Measurements from ENCODE around the gene RGS14.

RGS14 gene

DNA sequence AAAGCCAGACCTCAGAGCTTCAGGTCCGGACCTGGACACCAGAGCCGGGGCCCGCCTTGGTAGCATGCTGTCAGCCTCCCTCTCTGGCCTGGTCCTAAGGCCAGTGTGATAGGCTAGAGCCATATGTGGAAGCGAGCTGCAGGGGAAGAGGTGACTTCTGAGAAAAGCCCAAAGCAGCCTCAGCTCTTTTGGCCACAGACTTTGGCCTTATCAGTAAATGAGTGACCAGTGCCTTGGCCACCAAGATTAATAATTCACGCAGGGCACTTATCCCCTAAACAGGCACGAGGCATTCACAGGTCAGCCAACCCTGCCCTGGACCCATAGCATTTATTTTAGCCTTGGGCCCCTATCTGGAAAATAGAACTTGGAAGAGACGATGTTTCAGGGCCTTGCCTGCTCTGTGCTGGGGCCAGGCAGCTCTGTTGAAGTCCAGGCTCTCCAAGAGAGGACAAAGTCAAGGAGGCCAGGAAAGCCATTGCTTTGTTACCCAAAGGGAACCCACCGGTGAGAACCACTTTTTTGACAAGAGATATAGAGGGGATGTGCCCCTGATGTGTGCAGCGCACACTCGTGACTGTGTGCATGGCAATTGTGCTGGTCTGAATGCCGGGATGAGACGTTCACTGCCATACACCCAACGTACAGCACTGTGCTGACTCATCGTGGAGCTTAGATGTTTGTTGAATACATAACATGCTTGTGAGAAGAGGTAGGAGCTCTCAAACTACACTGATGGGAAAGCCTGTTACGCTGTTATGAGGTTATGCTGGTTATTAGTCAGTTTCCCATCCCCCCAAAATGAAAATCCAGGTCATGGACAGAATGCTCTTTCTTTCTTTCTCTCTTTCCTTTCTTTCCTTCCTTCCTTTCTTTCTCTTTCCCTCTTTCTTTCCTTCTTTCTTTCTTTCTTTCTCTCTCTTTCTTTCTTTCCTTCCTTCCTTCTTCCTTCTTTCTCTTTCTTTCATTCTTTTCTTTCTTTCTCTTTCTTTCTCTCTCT, 21.5 kb downstream of the RGS14 start:
- no peak for DNase-seq (ENCODE audit: low read depth, low spot score)

GRCh38 chr5:177380805-177381126, 23.0 kb downstream of the RGS14 start:
- DNase-seq (ENCODE audit: low read depth, low spot score): no peak

DNA sequence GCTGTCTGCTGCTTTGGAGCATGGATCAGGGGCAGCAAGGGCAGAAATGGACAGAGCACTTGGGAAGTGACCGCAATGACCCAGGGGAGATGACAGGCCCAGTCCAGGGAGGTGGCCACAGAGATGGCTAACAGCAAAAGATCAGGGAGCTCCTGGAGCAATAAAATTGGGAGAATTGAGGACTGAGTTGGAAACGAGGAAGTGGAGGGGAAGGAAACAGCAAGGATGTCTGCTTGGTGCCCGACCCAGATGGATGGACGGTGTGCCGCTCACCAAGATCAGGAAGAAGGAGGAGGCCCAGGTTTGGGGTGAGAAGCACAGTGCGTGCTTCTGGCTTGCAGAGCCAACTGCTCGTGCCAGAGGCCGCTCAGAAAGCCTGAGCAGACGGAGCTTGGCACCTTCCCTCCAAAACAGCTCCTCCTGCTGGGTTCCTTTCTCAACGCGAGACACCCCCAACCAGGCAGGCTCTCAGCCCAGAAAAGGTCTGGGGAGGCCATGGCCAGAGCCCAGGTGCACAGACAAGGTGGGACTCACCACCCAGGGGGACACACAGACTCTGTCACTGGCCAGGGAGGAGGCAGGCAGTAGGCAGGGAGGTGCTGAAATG, 24.8 kb downstream of the RGS14 start:
- no peak for DNase-seq (ENCODE audit: low read depth, low spot score)

DNA sequence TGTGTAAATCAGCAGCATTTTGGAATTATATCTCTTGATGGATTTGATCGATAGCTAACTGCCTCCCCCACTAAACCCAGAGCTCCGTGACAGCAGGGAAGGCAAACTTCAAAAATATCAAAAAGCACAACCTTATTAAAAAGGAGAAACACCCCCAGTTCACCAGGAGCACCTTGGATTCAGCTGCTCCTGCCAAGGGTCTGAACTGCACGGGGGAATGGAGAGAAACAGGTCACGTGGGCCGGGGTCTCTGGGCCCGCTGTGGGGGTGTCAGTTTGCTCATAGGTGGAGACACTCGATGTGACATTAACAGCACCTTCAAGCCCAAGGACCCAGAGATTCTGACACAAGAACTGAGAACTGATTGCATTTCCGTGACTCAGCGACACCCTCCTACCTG, 25.5 kb downstream of the RGS14 start:
- no peak for DNase-seq (ENCODE audit: low read depth, low spot score)

GRCh38 chr5:177384134-177384533, 26.4 kb downstream of the RGS14 start, which contains the start of gene SLC34A1:
Gene SLC34A1 (plus strand): TSS chr5:177384434. CDS start chr5:177385742, 1,308 bp downstream.
- DNase-seq (ENCODE audit: low read depth, low spot score): no peak

DNA sequence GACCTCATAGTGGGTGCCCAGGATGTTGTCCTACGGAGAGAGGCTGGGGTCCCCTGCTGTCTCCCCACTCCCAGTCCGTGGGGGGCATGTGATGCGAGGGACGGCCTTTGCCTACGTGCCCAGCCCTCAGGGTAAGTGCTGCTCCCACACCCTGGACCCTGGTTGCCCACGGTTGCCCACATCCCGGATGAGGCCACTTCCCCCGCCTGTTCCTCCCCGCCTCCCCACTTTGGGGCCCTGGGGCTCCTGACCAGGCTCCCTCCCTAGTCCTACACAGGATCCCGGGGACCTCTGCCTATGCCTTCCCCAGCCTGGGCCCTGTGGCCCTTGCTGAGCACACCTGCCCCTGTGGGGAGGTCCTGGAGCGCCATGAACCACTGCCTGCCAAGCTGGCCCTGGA, 28.0 kb downstream of the RGS14 start:
- DNase-seq (ENCODE audit: low read depth, low spot score): no peak

DNA sequence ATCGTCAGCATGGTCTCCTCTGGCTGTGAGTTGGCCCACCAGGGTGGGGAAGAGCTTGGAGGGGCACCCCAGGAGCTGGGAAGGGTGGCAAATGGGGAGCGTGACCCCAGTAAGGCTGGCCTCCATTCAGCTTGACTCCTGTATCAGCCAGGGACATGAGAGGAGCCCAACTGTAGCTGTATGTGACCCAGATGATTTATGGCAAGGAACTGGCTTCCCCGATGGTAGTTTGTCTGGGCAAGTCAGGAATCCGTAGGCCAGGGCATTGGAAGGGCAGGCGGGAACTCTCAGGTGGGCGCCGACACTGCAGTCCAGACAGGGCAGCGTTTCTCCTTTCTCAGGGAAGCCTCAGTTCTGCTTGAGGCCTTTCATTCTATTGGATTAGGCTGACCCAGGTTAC, 28.8 kb downstream of the RGS14 start:
- DNase-seq (ENCODE audit: low read depth, low spot score): no peak

- DNase-seq (ENCODE audit: low read depth, low spot score): no peak
These were observed 29.7 kb downstream of the RGS14 start for GRCh38 chr5:177387405-177387804.

GRCh38 chr5:177388521-177389052, 30.9 kb downstream of the RGS14 start:
- DNase-seq (ENCODE audit: low read depth, low spot score): no peak

DNA sequence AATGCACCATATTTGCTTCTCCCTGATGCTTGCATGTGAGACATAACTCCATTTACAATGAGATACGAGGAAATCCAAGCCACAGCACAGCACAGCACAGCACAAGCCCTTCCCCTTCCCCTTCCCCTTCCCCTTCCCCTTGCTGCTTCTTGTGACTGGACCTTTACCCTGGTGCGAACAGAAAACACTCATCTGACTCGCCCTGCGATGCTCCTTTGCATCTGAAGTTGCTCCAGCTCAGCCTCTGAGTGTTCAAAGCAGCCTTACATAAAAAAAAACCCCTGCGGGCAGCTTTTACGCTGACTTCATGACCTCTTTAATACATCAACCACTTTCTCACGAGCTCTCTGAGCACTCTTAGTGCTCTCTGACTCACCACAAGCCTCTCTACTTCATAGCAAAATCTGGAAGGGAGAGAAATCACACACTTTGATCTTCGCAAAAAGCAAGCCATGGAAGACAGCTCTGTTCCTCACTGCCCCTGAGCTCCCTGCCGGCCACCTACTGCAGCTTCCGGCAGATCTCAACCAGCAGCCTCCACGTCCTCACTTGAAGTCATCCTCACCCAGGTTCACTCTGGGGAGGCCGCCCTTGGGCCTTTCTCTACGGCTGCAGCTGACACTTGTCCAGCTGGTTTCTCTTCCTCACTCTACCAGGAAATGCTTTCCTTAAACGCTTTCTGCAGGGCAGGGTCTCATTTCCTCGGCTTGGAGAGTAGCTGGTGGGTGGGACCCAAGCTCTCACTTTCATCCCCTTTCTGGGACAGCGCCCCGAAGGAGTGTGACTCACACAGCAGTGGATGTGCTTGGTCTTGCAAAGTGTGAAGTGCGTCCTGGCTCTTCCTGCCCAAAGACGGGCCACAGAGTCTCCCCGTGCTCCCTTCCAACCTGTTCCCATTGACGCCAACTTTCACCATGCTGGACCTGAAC, 31.8 kb downstream of the RGS14 start:
- no peak for DNase-seq (ENCODE audit: low read depth, low spot score)

DNA sequence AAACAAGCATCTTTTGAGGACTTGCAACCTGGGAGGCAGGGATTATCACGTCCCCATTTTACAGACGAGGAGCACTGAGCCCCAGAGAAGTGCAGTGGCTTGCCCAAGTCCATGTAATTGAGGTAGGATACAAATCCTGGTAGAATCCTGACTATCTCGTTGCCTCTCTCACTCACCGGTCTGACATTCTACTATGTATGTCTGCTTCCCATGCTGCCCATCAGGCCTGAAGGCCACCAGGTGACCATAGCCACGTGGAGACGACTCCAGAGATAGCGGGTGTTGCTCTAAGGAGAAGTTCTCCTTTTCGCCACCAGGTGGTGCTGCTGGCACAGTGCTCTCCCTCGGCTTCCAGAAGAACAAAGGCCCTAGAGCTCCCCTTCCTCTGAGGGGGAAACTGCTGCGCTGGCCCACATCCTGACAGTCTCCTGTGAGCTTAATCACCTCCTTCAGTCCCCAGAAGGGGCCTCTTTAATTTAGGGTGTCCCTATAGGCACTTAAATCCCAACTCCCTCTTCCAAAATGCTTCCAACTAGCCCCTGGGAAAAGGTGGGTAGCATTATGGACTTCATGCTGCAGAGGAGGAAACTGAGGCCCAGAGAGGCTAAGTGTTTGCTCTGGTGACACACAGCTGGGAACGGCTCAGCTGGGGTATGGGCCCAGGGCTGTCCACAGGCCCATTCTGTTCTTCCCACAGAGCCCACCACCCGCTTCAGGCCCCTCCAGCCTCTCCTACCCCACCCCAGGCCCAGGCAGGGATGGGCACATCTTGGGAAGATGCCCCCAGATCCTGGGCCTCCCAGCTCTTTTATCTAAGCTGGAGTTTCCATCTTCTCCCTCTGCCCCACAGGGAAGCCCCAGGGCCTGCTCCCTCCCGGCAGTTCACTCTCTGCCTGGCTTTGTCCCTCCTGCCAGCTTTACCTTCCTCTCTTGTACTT, 32.9 kb downstream of the RGS14 start:
- no peak for DNase-seq (ENCODE audit: low read depth, low spot score)

DNA sequence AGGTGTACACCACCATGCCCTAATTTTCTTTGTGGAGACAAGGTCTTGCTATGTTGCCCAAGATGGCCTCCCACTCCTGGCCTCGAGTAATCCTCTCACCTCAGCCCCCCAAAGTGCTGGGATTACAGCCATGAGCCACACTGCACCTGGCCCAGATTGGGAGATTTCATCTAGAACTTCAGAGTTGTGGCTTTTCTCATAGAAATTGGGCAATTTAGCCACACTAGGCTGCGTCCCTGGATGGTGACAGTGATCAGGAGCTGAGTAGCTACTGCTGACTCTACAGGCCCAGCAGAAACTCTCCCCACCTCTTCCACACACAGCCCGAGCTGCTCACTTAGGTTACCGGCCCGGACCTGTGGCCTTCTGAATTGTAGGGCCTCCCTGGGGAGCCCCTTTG, 35.0 kb downstream of the RGS14 start:
- no peak for DNase-seq (ENCODE audit: low read depth, low spot score)

- DNase-seq (ENCODE audit: low read depth, low spot score): no peak
These were observed 35.6 kb downstream of the RGS14 start for GRCh38 chr5:177393206-177393765.

- DNase-seq (ENCODE audit: low read depth, low spot score): no peak
These were observed 36.3 kb downstream of the RGS14 start for GRCh38 chr5:177393990-177394389.

DNA sequence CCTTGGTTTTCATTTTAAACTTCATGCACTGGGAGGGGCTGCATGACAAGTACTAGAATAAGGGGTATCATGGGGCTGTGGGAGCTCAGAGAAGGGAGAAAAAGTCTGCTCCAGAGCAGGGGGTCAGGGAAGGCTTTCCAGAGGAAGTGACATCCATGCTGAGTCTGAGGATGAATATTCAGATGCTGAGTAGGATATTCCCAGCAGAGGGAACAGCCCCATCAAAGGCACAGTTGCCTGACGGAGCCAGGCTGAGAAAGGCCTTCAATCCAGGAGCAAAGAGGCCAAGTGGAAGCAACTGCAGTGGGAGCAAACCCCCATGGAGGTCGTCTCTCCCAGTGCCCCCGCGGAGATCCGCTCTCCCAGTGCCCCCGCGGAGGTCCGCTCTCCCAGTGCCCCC, 38.4 kb downstream of the RGS14 start:
- no peak for DNase-seq (ENCODE audit: low read depth, low spot score)

DNA sequence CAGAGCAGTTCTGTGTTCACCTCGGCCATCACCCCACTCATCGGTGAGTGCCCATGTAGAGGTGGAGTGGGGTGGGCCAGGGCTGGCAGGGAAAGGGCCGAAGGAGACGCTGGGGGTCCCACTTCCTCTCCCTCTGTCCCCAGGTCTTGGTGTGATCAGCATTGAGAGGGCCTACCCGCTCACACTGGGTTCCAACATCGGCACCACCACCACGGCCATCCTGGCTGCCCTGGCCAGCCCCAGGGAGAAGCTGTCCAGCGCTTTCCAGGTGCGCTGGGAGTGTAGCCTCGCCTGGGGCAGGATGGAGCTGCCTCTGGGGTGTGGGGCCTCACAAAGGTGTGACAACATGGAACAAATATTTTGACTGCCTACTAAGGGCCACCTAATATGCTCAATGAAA, 39.1 kb downstream of the RGS14 start:
- DNase-seq (ENCODE audit: low read depth, low spot score): no peak

DNA sequence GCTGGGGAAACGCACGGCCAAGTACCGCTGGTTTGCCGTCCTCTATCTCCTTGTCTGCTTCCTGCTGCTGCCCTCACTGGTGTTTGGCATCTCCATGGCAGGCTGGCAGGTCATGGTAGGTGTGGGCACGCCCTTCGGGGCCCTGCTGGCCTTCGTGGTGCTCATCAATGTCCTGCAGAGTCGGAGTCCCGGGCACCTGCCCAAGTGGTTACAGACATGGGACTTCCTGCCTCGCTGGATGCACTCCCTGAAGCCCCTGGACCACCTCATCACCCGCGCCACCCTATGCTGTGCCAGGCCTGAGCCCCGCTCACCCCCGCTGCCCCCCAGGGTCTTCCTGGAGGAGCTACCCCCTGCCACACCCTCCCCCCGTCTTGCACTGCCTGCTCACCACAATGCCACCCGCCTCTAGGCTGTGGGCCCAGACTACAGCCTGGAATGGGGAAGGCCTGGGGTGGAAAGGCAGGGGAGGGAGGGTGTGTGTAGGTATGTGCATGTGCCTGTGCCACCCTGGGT, 40.2 kb downstream of the RGS14 start:
- DNase-seq (ENCODE audit: low read depth, low spot score): no peak

DNA sequence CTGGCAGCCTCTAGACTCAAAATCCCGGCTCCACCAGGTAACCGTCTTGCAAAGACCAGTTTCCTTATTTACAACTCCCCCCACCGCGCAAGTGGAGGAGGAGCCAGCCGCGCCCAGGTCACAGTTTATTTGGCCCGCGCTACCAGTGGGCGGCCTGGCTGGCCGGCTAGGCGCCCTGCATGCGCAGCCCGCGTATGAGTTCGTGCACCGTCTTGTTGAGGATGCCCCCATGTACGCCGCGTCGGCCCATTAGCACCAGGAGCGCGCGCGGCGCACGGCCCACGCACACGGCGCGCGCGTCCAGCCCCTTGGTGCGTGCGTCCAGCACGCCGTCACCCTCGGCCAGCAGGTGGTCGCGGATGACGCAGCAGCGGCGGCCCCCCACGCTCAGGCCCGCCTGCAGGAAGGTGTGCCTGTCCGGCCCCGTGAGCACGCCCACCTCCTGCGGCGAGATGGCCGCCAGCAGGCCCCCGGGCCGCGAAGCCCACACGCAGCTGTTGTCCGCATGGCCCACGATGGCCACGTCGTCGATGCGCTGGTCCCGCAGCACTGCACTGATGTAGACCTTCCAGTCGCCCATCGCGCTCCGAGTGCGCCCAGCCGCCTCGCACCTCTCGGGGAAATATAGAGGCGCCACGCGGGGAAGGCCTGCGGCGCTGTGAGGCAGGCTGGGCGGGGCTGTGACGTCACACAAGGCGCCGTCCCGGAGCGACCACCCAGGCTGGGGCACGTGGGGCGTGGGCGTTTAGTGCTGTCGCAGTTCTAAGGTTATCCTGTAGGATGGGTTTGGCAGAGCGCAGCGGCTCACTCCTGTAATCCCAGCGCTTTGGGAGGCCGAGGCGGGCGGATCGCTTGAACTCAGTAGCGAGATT, 42.5 kb downstream of the RGS14 start, which contains the start of gene PFN3:
Gene PFN3 (minus strand): TSS at position 665 of the 872 bp plus-strand sequence. CDS start 85 bp downstream, at position 580.
- DNase-seq (ENCODE audit: low read depth, low spot score): no peak
